HEK293 (cell line): ENCODE data around the gene LMO7.

ENCODE experiments used
- CTCF ChIA-PET: fragments of 350-600 bp; formaldehyde crosslinking; extraction: SDS; loops from one replicate; lab custom pipeline; 2021; ENCODE audit warnings: antibody characterized with exemption; lab: Yijun Ruan, JAX
- POLR2A ChIA-PET: fragments of 300-600 bp; formaldehyde crosslinking; extraction: SDS; loops from one replicate; lab custom pipeline; 2020; ENCODE audit warnings: antibody characterized with exemption, inconsistent platforms; lab: Yijun Ruan, JAX
- H3K27ac ChIP-seq: fragments of 200-500 bp; sonication (Bioruptor generic); 2 replicates; pipeline ENCODE4 v1.5.1; 2014; ENCODE audit warnings: low read depth, low read length, control low read depth, inconsistent platforms; ENCODE audit errors: extremely low read depth
- H3K36me3 ChIP-seq, 2 experiments: fragments of 200-500 bp in 1 of 2; sonication (Bioruptor generic) in 1 of 2; 1 replicate in 1 of 2; 2 replicates in 1 of 2; pipeline ENCODE4 v1.5.1; 2014 to 2017; ENCODE audit warnings: inconsistent platforms in 2 of 2, low read length in 2 of 2; ENCODE audit not compliant: control insufficient read depth in 2 of 2, insufficient read depth in 1 of 2
- H3K4me1 ChIP-seq: fragments of 200-500 bp; sonication (Bioruptor generic); 2 replicates; pipeline ENCODE4 v1.5.1; 2014; ENCODE audit warnings: mild to moderate bottlenecking, low read length, inconsistent platforms; ENCODE audit not compliant: control insufficient read depth, insufficient read depth
- H3K4me3 ChIP-seq: 2 replicates; pipeline ENCODE4 v1.5.1; 2011; ENCODE audit warnings: low read depth, mild to moderate bottlenecking, control low read depth, low read length, moderate library complexity
- H3K9me3 ChIP-seq: fragments of 200-500 bp; sonication (Bioruptor generic); 2 replicates; pipeline ENCODE4 v1.5.1; 2014; ENCODE audit warnings: low read depth, low read length, inconsistent platforms; ENCODE audit not compliant: control insufficient read depth, insufficient read depth
- EGR2 ChIP-seq: fragments of 450-650 bp; formaldehyde crosslinking; IDR thresholded peaks from 2 replicates; pipeline ENCODE4 v1.5.1; 2016; ENCODE audit warnings: low read depth, missing biosample characterization, missing genetic modification characterization
- GLIS1 ChIP-seq: fragments of 450-650 bp; formaldehyde crosslinking; IDR thresholded peaks from 2 replicates; pipeline ENCODE4 v1.5.1; 2016; ENCODE audit warnings: missing biosample characterization, missing genetic modification characterization
- SCRT1 ChIP-seq: fragments of 450-650 bp; formaldehyde crosslinking; IDR thresholded peaks from 2 replicates; pipeline ENCODE4 v1.5.1; 2016; ENCODE audit warnings: missing biosample characterization, missing genetic modification characterization, borderline replicate concordance
- SP7 ChIP-seq: fragments of 450-650 bp; formaldehyde crosslinking; IDR thresholded peaks from 2 replicates; pipeline ENCODE4 v1.5.1; 2016; ENCODE audit warnings: missing biosample characterization, missing genetic modification characterization
- WT1 ChIP-seq: fragments of 450-650 bp; formaldehyde crosslinking; IDR thresholded peaks from 2 replicates; pipeline ENCODE4 v1.5.1; 2016; ENCODE audit warnings: missing biosample characterization, missing genetic modification characterization
- YY2 ChIP-seq: fragments of 450-650 bp; formaldehyde crosslinking; IDR thresholded peaks from 2 replicates; pipeline ENCODE4 v1.5.1; 2016; ENCODE audit warnings: missing biosample characterization, missing genetic modification characterization
- ZBTB7A ChIP-seq: fragments of 450-650 bp; formaldehyde crosslinking; IDR thresholded peaks from 2 replicates; pipeline ENCODE4 v1.5.1; 2016; ENCODE audit warnings: low read depth, missing biosample characterization, missing genetic modification characterization
- ZIC2 ChIP-seq: fragments of 450-650 bp; formaldehyde crosslinking; IDR thresholded peaks from 2 replicates; pipeline ENCODE4 v1.5.1; 2016; ENCODE audit warnings: missing biosample characterization, missing genetic modification characterization
- ZNF174 ChIP-seq: fragments of 450-650 bp; formaldehyde crosslinking; IDR thresholded peaks from 2 replicates; pipeline ENCODE4 v1.5.0; 2017; ENCODE audit warnings: missing biosample characterization, mild to moderate bottlenecking, missing genetic modification characterization
- ZNF23 ChIP-seq: fragments of 450-650 bp; formaldehyde crosslinking; IDR thresholded peaks from 2 replicates; pipeline ENCODE4 v1.5.1; 2016; ENCODE audit warnings: missing biosample characterization, missing genetic modification characterization, borderline replicate concordance
- ZNF366 ChIP-seq: fragments of 450-650 bp; formaldehyde crosslinking; conservative IDR thresholded peaks from 2 replicates; pipeline ENCODE4 v1.5.1; 2016; ENCODE audit warnings: missing biosample characterization, missing genetic modification characterization
- ZNF423 ChIP-seq: fragments of 450-650 bp; formaldehyde crosslinking; IDR thresholded peaks from 2 replicates; pipeline ENCODE4 v1.5.1; 2016; ENCODE audit warnings: missing biosample characterization, missing genetic modification characterization
- ZNF48 ChIP-seq: fragments of 450-650 bp; formaldehyde crosslinking; IDR thresholded peaks from 2 replicates; pipeline ENCODE4 v1.5.1; 2016; ENCODE audit warnings: missing biosample characterization, missing genetic modification characterization
- ZNF510 ChIP-seq: fragments of 450-650 bp; formaldehyde crosslinking; IDR thresholded peaks from 2 replicates; pipeline ENCODE4 v1.5.1; 2018; ENCODE audit warnings: mild to moderate bottlenecking, missing genetic modification characterization, missing biosample characterization; ENCODE audit not compliant: insufficient replicate concordance
- ZNF558 ChIP-seq: fragments of 450-650 bp; formaldehyde crosslinking; IDR thresholded peaks from 2 replicates; pipeline ENCODE4 v1.5.1; 2016; ENCODE audit warnings: missing biosample characterization, missing genetic modification characterization
- ZNF747 ChIP-seq: fragments of 450-650 bp; formaldehyde crosslinking; IDR thresholded peaks from 2 replicates; pipeline ENCODE4 v1.5.1; 2016; ENCODE audit warnings: missing biosample characterization, missing genetic modification characterization
- ZNF768 ChIP-seq: fragments of 450-650 bp; formaldehyde crosslinking; IDR thresholded peaks from 2 replicates; pipeline ENCODE4 v1.5.1; 2018; ENCODE audit warnings: missing biosample characterization, mild to moderate bottlenecking, missing genetic modification characterization
- ZNF843 ChIP-seq: fragments of 450-650 bp; formaldehyde crosslinking; IDR thresholded peaks from 2 replicates; pipeline ENCODE4 v1.5.1; 2016; ENCODE audit warnings: missing biosample characterization, missing genetic modification characterization
- ZSCAN23 ChIP-seq: fragments of 450-650 bp; formaldehyde crosslinking; IDR thresholded peaks from 2 replicates; pipeline ENCODE4 v1.5.1; 2016; ENCODE audit warnings: missing biosample characterization, missing genetic modification characterization
- TF ChIP-seq, protein P1 (sequence below): fragments of 450-650 bp; IDR thresholded peaks from 2 replicates; pipeline ENCODE4 v1.5.1; 2018; ENCODE audit warnings: missing biosample characterization, missing genetic modification characterization
- TF ChIP-seq, protein P2 (sequence below): fragments of 450-650 bp; formaldehyde crosslinking; IDR thresholded peaks from 2 replicates; pipeline ENCODE4 v1.5.1; 2016; ENCODE audit warnings: missing biosample characterization, missing genetic modification characterization
- TF ChIP-seq, protein P3 (sequence below): fragments of 450-650 bp; formaldehyde crosslinking; IDR thresholded peaks from 2 replicates; pipeline ENCODE4 v1.5.0; 2017; ENCODE audit warnings: missing biosample characterization, missing genetic modification characterization, borderline replicate concordance

Gene LMO7

DNA sequence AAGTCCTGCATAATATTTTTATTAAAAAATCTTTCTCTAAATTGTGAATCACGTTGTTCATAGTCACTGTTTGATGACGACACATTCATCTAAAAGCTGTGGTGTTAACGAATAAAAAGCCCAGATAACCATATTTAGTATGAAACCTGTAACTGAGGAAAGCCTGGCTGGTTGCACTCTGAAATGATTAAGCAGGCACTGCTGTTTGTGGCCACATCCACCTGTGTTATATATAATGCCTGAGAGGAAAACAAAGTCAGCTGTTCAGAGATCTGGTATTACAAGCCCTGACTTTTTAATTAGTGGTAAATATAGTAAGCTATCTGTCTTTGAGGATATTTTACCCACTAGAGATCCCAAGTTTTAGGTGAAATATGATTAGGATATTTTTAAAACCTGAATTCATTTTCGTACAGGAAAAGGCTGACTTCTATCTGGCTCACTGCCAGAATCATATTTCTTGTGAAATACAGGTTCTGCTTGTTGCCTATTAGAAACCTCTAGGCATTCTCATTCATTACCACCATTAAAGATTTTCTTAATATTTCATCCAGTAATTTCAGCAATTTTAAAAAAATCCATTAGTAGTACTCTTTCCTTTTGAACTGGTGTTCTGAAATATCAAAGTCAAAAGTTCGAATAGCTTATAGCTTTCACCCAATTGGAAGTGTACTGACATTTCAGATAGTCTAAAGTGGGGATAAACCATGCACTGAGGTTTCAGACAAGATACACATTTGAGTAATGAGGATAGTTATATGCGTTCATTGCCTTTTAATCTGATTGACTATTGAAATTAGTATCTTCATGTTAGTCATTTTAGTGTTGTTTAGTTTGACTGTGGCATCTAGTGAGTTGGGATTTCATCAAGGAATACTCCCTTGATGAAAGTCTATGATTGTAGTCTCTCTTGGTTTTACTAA, 79.7 kb downstream of the LMO7 start:
- no peaks in the 10 kb centered on the region for H3K9me3 ChIP-seq
- no peak for TF ChIP-seq SP7 (tag by site-specific recombination)
- TF ChIP-seq, protein P1, sequence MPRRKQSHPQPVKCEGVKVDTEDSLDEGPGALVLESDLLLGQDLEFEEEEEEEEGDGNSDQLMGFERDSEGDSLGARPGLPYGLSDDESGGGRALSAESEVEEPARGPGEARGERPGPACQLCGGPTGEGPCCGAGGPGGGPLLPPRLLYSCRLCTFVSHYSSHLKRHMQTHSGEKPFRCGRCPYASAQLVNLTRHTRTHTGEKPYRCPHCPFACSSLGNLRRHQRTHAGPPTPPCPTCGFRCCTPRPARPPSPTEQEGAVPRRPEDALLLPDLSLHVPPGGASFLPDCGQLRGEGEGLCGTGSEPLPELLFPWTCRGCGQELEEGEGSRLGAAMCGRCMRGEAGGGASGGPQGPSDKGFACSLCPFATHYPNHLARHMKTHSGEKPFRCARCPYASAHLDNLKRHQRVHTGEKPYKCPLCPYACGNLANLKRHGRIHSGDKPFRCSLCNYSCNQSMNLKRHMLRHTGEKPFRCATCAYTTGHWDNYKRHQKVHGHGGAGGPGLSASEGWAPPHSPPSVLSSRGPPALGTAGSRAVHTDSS: no peak
- no peak for TF ChIP-seq ZNF366 (tag by site-specific recombination)
- TF ChIP-seq, protein P2, sequence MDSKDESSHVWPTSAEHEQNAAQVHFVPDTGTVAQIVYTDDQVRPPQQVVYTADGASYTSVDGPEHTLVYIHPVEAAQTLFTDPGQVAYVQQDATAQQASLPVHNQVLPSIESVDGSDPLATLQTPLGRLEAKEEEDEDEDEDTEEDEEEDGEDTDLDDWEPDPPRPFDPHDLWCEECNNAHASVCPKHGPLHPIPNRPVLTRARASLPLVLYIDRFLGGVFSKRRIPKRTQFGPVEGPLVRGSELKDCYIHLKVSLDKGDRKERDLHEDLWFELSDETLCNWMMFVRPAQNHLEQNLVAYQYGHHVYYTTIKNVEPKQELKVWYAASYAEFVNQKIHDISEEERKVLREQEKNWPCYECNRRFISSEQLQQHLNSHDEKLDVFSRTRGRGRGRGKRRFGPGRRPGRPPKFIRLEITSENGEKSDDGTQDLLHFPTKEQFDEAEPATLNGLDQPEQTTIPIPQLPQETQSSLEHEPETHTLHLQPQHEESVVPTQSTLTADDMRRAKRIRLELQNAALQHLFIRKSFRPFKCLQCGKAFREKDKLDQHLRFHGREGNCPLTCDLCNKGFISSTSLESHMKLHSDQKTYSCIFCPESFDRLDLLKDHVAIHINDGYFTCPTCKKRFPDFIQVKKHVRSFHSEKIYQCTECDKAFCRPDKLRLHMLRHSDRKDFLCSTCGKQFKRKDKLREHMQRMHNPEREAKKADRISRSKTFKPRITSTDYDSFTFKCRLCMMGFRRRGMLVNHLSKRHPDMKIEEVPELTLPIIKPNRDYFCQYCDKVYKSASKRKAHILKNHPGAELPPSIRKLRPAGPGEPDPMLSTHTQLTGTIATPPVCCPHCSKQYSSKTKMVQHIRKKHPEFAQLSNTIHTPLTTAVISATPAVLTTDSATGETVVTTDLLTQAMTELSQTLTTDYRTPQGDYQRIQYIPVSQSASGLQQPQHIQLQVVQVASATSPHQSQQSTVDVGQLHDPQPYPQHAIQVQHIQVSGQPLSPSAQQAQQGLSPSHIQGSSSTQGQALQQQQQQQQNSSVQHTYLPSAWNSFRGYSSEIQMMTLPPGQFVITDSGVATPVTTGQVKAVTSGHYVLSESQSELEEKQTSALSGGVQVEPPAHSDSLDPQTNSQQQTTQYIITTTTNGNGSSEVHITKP (tag by site-specific recombination): no peak
- no peak for TF ChIP-seq ZNF747 (tag by site-specific recombination)
- H3K27ac ChIP-seq: no peak overlapping the region
- H3K4me1 ChIP-seq: no peaks in the 10 kb centered on the region
- H3K4me3 ChIP-seq: no peak overlapping the region
- H3K36me3 ChIP-seq: no peaks in the 10 kb centered on the region
- POLR2A ChIA-PET: no interaction called here
- CTCF ChIA-PET: interaction anchor here (0.8 to 4.1 kb wide), 2 partner anchors 20 to 158 kb away, joined by 3 to 22 read pairs; no protein-coding TSS in a partner anchor

DNA sequence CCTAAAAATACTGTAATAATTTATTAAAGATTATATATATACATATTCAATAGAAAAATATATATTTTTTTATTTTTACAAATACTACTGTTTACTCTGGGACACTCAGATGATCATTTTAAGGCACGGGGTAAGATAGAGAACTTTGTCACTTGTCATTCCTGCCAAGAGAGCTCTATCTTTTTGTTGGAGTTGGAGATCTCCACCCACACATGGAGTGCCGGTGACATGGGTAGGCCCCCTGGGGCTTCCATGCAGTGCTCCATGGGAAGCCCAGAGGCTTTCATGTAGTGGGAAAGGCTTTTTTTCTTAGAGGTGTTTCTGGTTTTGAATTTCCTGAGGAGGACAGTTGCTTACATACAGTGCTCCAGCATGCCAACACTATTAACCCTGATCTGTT, 81.4 kb downstream of the LMO7 start:
- Histone ChIP-seq H3K4me3 (no peak overlapping the region), H3K27ac (no peak overlapping the region), H3K36me3 (no peaks in the 10 kb centered on the region), H3K9me3 (no peaks in the 10 kb centered on the region), H3K4me1 (no peaks in the 10 kb centered on the region)
- CTCF ChIA-PET: interaction anchor here (1.3 kb wide), 1 partner anchor 22 kb away, joined by 3 read pairs; no protein-coding TSS in a partner anchor
- POLR2A ChIA-PET: no interaction called here
- TF ChIP-seq GLIS1 (tag by site-specific recombination) (peak; percentile 58), ZIC2 (tag by site-specific recombination) (peak; percentile 42), ZNF174 (tag by site-specific recombination) (no peak)

DNA sequence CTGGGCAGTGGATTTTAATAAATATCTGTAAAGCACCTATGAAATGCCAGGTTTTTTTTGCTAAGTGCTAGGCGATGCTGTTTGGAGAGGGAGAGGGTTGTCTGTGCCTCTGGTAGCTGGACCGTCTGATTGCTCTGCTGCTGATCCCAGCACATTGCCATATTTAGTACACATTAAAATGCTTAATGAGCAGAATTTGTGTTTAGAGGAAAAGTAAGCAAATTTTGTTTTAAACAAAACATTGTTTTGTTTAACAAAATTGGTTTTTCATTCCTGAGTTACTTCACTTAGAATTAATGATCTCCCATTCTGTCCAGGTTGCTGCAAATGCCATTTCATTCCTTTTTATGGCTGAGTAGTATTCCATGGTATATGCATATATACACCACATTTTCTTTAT, 85.2 kb downstream of the LMO7 start:
- H3K4me3 ChIP-seq: no peak overlapping the region
- CTCF ChIA-PET: no interaction called here
- H3K27ac ChIP-seq: no peak overlapping the region
- H3K4me1 ChIP-seq: no peaks in the 10 kb centered on the region
- no peaks in the 10 kb centered on the region for H3K9me3 ChIP-seq
- POLR2A ChIA-PET: no interaction called here
- TF ChIP-seq, protein P3, sequence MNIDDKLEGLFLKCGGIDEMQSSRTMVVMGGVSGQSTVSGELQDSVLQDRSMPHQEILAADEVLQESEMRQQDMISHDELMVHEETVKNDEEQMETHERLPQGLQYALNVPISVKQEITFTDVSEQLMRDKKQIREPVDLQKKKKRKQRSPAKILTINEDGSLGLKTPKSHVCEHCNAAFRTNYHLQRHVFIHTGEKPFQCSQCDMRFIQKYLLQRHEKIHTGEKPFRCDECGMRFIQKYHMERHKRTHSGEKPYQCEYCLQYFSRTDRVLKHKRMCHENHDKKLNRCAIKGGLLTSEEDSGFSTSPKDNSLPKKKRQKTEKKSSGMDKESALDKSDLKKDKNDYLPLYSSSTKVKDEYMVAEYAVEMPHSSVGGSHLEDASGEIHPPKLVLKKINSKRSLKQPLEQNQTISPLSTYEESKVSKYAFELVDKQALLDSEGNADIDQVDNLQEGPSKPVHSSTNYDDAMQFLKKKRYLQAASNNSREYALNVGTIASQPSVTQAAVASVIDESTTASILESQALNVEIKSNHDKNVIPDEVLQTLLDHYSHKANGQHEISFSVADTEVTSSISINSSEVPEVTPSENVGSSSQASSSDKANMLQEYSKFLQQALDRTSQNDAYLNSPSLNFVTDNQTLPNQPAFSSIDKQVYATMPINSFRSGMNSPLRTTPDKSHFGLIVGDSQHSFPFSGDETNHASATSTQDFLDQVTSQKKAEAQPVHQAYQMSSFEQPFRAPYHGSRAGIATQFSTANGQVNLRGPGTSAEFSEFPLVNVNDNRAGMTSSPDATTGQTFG (tag by site-specific recombination): no peak
- no peak for TF ChIP-seq ZNF510
- TF ChIP-seq WT1 (tag by site-specific recombination): no peak
- TF ChIP-seq ZBTB7A (tag by site-specific recombination): no peak
- no peak for TF ChIP-seq ZNF48
- no peak for TF ChIP-seq YY2 (tag by site-specific recombination)
- no peak for TF ChIP-seq ZNF23 (tag by site-specific recombination)
- TF ChIP-seq EGR2 (tag by site-specific recombination): no peak
- no peak for TF ChIP-seq ZSCAN23 (tag by site-specific recombination)
- TF ChIP-seq ZNF768 (tag by site-specific recombination): no peak
- no peak for TF ChIP-seq ZNF558
- TF ChIP-seq SCRT1: no peak
- no peak for TF ChIP-seq ZNF423 (tag by site-specific recombination)
- TF ChIP-seq ZNF843 (tag by site-specific recombination): no peak
- TF ChIP-seq, all 188 proteins: peak for 0
- H3K36me3 ChIP-seq: no peaks in the 10 kb centered on the region
